Hepatocyte (in vitro differentiated cells): ENCODE data around the gene ATF7IP2.

Experiments
- CTCF ChIP-seq: fragments of 200-600 bp; sonication (generic); IDR thresholded peaks from 2 replicates; pipeline ENCODE4 v1.5.1; 2016; ENCODE audit warnings: antibody characterized with exemption, mild to moderate bottlenecking; ENCODE audit not compliant: poor library complexity
- EZH2 ChIP-seq: fragments of 200-600 bp; sonication (generic); IDR thresholded peaks from 2 replicates; pipeline ENCODE4 v1.6.1; 2016; ENCODE audit warnings: antibody characterized with exemption, mild to moderate bottlenecking, borderline replicate concordance
- EZH2phosphoT487 ChIP-seq: fragments of 200-600 bp; sonication (generic); IDR thresholded peaks from one replicate; pipeline ENCODE4 v1.6.1; 2018; ENCODE audit warnings: antibody characterized with exemption, mild to moderate bottlenecking, low read depth, moderate library complexity; ENCODE audit not compliant: unreplicated experiment, severe bottlenecking

GRCh38 chr16:10519297-10519696 is 133.4 kb downstream of the ATF7IP2 start:
- TF ChIP-seq CTCF: no peak
- no peak for TF ChIP-seq EZH2
- TF ChIP-seq EZH2phosphoT487: no peak
